ENCODE results near the gene FLNB.

- TF ChIP-seq, protein P1, sequence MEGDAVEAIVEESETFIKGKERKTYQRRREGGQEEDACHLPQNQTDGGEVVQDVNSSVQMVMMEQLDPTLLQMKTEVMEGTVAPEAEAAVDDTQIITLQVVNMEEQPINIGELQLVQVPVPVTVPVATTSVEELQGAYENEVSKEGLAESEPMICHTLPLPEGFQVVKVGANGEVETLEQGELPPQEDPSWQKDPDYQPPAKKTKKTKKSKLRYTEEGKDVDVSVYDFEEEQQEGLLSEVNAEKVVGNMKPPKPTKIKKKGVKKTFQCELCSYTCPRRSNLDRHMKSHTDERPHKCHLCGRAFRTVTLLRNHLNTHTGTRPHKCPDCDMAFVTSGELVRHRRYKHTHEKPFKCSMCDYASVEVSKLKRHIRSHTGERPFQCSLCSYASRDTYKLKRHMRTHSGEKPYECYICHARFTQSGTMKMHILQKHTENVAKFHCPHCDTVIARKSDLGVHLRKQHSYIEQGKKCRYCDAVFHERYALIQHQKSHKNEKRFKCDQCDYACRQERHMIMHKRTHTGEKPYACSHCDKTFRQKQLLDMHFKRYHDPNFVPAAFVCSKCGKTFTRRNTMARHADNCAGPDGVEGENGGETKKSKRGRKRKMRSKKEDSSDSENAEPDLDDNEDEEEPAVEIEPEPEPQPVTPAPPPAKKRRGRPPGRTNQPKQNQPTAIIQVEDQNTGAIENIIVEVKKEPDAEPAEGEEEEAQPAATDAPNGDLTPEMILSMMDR (IDR thresholded peaks at IDR 0.05; ENCODE audit: low read length), result no peak
- TF ChIP-seq EZH2phosphoT487 (IDR thresholded peaks at IDR 0.05; ENCODE audit: low read length), result no peak
- no peak for TF ChIP-seq EZH2 (optimal IDR thresholded peaks at IDR 0.05; ENCODE audit: low read depth, low read length)
Measured at GRCh38 chr3:58104151-58104550, 95.9 kb downstream of the FLNB start.
